Measurements from ENCODE around the gene LRP11. TPM values are rescaled to one million over a fixed set of nuclear protein-coding genes. Genes with fewer than 3 reads are reported as not detected.
A peak's percentile ranks its signal among the peaks of the same experiment; 100 is the strongest.

LRP11 gene
- total RNA-seq, 1 donor from 2014 or later = 51.1 TPM

- intact Hi-C loops (cut with DNase I) = no loop called here
- peak; percentile 91 for TF ChIP-seq CTCF (IDR thresholded peaks at IDR 0.05)
- no peaks in the 10 kb centered on the region for H3K27me3 ChIP-seq
- no peak overlapping the region for H3K27ac ChIP-seq
- no peak for DNase-seq
- H3K4me3 ChIP-seq = no peak overlapping the region
- H3K4me1 ChIP-seq = no peaks in the 10 kb centered on the region
- H3K9me3 ChIP-seq = no peaks in the 10 kb centered on the region
- peaks cover 7% of the 10 kb centered on the region for H3K36me3 ChIP-seq
- peak; percentile 79 for ATAC-seq
Observed at GRCh38 chr6:149834513-149835481, 29.4 kb downstream of the LRP11 start.

- Histone ChIP-seq H3K36me3 (peaks cover 7% of the 10 kb centered on the region), H3K27me3 (no peaks in the 10 kb centered on the region), H3K27ac (no peak overlapping the region), H3K4me1 (no peaks in the 10 kb centered on the region), H3K9me3 (no peaks in the 10 kb centered on the region), H3K4me3 (no peak overlapping the region)
- DNase-seq (no peak), ATAC-seq (no peak)
- intact Hi-C loops (cut with DNase I) = no loop called here
- TF ChIP-seq CTCF (IDR thresholded peaks at IDR 0.05) = no peak
Observed at GRCh38 chr6:149833651-149834050, 30.5 kb downstream of the LRP11 start.

- Histone ChIP-seq H3K4me1 (no peaks in the 10 kb centered on the region), H3K9me3 (no peaks in the 10 kb centered on the region), H3K4me3 (no peak overlapping the region), H3K27ac (no peak overlapping the region), H3K36me3 (peaks cover 7% of the 10 kb centered on the region), H3K27me3 (no peaks in the 10 kb centered on the region)
- no peak for TF ChIP-seq CTCF (IDR thresholded peaks at IDR 0.05)
- ATAC-seq = no peak
- intact Hi-C loops (cut with DNase I) = no loop called here
- no peak for DNase-seq
Observed at GRCh38 chr6:149831308-149831820, 32.8 kb downstream of the LRP11 start.

GRCh38 chr6:149830731-149831307, 33.3 kb downstream of the LRP11 start:
- ATAC-seq (no peak), DNase-seq (no peak)
- Histone ChIP-seq H3K27me3 (no peaks in the 10 kb centered on the region), H3K27ac (no peak overlapping the region), H3K9me3 (no peaks in the 10 kb centered on the region), H3K36me3 (peaks cover 5% of the 10 kb centered on the region), H3K4me3 (no peak overlapping the region), H3K4me1 (no peaks in the 10 kb centered on the region)
- no peak for TF ChIP-seq CTCF (IDR thresholded peaks at IDR 0.05)
- intact Hi-C loops (cut with DNase I) = no loop called here

- DNase-seq (no peak), ATAC-seq (no peak)
- Histone ChIP-seq H3K4me3 (no peak overlapping the region), H3K36me3 (peaks cover 16% of the 10 kb centered on the region), H3K27ac (no peak overlapping the region), H3K27me3 (no peaks in the 10 kb centered on the region), H3K9me3 (no peaks in the 10 kb centered on the region), H3K4me1 (no peaks in the 10 kb centered on the region)
- intact Hi-C loops (cut with DNase I) = no loop called here
- no peak for TF ChIP-seq CTCF (IDR thresholded peaks at IDR 0.05)
Observed at GRCh38 chr6:149825292-149825691, 38.9 kb downstream of the LRP11 start.
